GM12878 (cell line): ENCODE measurements around the gene EEF2KMT.

Experiments used
- CEBPB ChIP-seq, 2 experiments: fragments of 150-350 bp in 1 of 2; IDR thresholded peaks; 2 replicates each; pipeline ENCODE4 v1.6.1; 2012 to 2014; ENCODE audit warnings: low read depth in 2 of 2, low read length in 2 of 2, borderline replicate concordance in 1 of 2, inconsistent platforms in 1 of 2
- STAT3 ChIP-seq: IDR thresholded peaks from 2 replicates; pipeline ENCODE4 v1.6.1; 2011; ENCODE audit warnings: low read depth, low read length, improper control_type of control experiment

GRCh38 chr16:5056352-5056751, 41.2 kb downstream of the EEF2KMT start:
- TF ChIP-seq CEBPB (IDR thresholded peaks at IDR 0.05; ENCODE audit: borderline replicate concordance in 1 of 2, low read depth in 2 of 2, low read length in 2 of 2) (no peak), STAT3 (no peak)
